Adrenal gland (tissue), 5 donors: ENCODE results near the gene TMEM200A.

Experiments
- POLR2A ChIP-seq, 2 donors: fragments of 450-650 bp; IDR thresholded peaks; one replicate each; pipeline ENCODE4 v1.6.1; 2017; ENCODE audit warnings: antibody characterized with exemption in 2 of 2, mild to moderate bottlenecking in 2 of 2, moderate library complexity in 1 of 2
- TF ChIP-seq, protein P1 (sequence below), 6 experiments: fragments of 450-650 bp in 4 of 6; fragments of 200-600 bp in 2 of 6; sonication (generic) in 1 of 6; IDR thresholded peaks; 1 replicate in 5 of 6; 2 replicates in 1 of 6; pipeline versions ENCODE4 v1.5.1 to v1.8.0; 2016 to 2021; ENCODE audit warnings: antibody characterized with exemption in 6 of 6, mild to moderate bottlenecking in 2 of 6, moderate library complexity in 1 of 6
- donor health status: DM: no; HTN: no; CAD: no.

GRCh38 chr6:130379223-130379622 lies 13.4 kb downstream of the TMEM200A start:
- no peak for TF ChIP-seq POLR2A (IDR thresholded peaks at IDR 0.05)
- TF ChIP-seq, protein P1, sequence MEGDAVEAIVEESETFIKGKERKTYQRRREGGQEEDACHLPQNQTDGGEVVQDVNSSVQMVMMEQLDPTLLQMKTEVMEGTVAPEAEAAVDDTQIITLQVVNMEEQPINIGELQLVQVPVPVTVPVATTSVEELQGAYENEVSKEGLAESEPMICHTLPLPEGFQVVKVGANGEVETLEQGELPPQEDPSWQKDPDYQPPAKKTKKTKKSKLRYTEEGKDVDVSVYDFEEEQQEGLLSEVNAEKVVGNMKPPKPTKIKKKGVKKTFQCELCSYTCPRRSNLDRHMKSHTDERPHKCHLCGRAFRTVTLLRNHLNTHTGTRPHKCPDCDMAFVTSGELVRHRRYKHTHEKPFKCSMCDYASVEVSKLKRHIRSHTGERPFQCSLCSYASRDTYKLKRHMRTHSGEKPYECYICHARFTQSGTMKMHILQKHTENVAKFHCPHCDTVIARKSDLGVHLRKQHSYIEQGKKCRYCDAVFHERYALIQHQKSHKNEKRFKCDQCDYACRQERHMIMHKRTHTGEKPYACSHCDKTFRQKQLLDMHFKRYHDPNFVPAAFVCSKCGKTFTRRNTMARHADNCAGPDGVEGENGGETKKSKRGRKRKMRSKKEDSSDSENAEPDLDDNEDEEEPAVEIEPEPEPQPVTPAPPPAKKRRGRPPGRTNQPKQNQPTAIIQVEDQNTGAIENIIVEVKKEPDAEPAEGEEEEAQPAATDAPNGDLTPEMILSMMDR (IDR thresholded peaks at IDR 0.05), result no peak
